Kidney (tissue), 14 donors: Measurements from ENCODE around the gene MARCHF2. TPM values are rescaled to one million over a fixed set of nuclear protein-coding genes. Genes with fewer than 3 reads are reported as not detected.

Experiments
- DNase-seq, 5 donors: peaks; one replicate each; pipeline ENCODE4 v3.0.0-alpha.2; 2013 to 2020
- FAIRE-seq: peaks from 2 replicates; lab custom pipeline; 2012; peaks lifted over from hg19 to GRCh38; lab: Jason Lieb, UNC
- H3K27ac ChIP-seq, 2 donors: one replicate each; pipeline ENCODE4 v1.7.0; 2013; ENCODE audit warnings: low read depth in 2 of 2, low read length in 2 of 2, inconsistent platforms in 1 of 2
- H3K27me3 ChIP-seq: one replicate; pipeline ENCODE4 v1.7.1; 2013; ENCODE audit warnings: low read length, inconsistent platforms; ENCODE audit not compliant: control insufficient read depth, insufficient read depth
- H3K36me3 ChIP-seq, 3 donors: one replicate each; pipeline versions ENCODE4 v1.7.0 to v1.7.1; 2013; ENCODE audit warnings: low read length in 3 of 3, control low read depth in 1 of 3, inconsistent platforms in 1 of 3; ENCODE audit not compliant: insufficient read depth in 3 of 3, control insufficient read depth in 2 of 3
- H3K4me1 ChIP-seq, 3 donors: one replicate each; pipeline versions ENCODE4 v1.7.0 to v1.7.1; 2013; ENCODE audit warnings: low read length in 3 of 3, inconsistent platforms in 1 of 3, low read depth in 1 of 3; ENCODE audit not compliant: control insufficient read depth in 2 of 3, insufficient read depth in 2 of 3
- H3K4me3 ChIP-seq, 3 donors: one replicate each; pipeline versions ENCODE4 v1.7.0 to v1.8.1; 2013; ENCODE audit warnings: low read length in 3 of 3, control low read depth in 1 of 3, inconsistent platforms in 1 of 3
- H3K9ac ChIP-seq, 3 donors: one replicate each; pipeline versions ENCODE4 v1.7.0 to v1.7.1; 2013; ENCODE audit warnings: low read length in 3 of 3, control low read depth in 1 of 3, inconsistent platforms in 1 of 3
- H3K9me3 ChIP-seq, 3 donors: one replicate each; pipeline versions ENCODE4 v1.7.0 to v1.7.1; 2013; ENCODE audit warnings: low read length in 3 of 3, control low read depth in 1 of 3, inconsistent platforms in 1 of 3; ENCODE audit not compliant: control insufficient read depth in 2 of 3, insufficient read depth in 1 of 3
- intact Hi-C: fragments of 100-400 bp; cut with DNase I; formaldehyde crosslinking; loops from one replicate; pipeline ENCODE4 v1.11.1; 2022
- polyA plus RNA-seq: library from polyadenylated mRNA; stranded (reverse); fragments of 350-450 nt; fragmentation: Illumina TruSeq; extraction: RNeasy Lipid Tissue Mini Kit (QIAGEN cat#74804); gene quantifications from one replicate; pipeline ENCODE4 v1.2.3, GENCODE V29; 2014; ENCODE audit warnings: low read depth, low replicate concordance; ENCODE audit not compliant: insufficient read depth
- total RNA-seq: library from RNA; stranded (reverse); fragmentation: NEBNext Ultra II Directional; extraction: Animal tissue kit (Norgen Biotek cat#: 25700); gene quantifications from one replicate; pipeline ENCODE4 v1.2.1, GENCODE V29; 2021
- TF ChIP-seq, protein P1 (sequence below): IDR thresholded peaks from 3 replicates; pipeline ENCODE4 v1.5.1; 2012; ENCODE audit warnings: mild to moderate bottlenecking, moderate library complexity, borderline replicate concordance; ENCODE audit not compliant: insufficient read depth; ENCODE audit errors: extremely low read depth
- donor health status: control.
- donor health status: control.
- donor health status: control.
- donor health status: control.
- donor health status: control.
- donor health status: DM: yes; HTN: yes; CAD: no.
- donor health status: Normal renal cell carcinoma (clear cell type).

The MARCHF2 gene
- total and polyA plus RNA-seq, 2 donors from 2014 or later = 46.5 to 48.4 TPM

DNA sequence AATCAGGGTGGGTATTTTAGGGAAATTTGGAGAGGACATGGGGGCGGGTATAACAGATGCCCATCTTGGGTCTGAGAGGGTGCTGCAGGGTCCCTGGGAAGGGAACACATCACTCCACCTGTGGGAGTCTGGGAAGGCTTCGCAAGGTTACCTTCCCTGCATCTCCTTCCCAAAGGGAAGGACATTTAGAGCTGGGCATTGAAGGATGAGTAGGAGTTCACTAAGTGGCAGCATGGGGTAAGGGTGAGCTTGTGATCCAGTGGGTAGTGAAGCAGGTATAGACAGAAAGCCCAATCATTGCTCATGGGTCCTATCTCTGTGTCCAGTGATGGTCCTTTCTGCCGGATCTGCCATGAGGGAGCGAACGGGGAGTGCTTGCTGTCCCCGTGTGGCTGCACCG, 13.2 kb downstream of the MARCHF2 start:
- Histone ChIP-seq H3K4me1 (peaks cover 0 to 2% (median 0%) of the 10 kb centered on the region in 3 donors), H3K4me3 (no peak overlapping the region), H3K27me3 (no peaks in the 10 kb centered on the region), H3K9ac (no peak overlapping the region), H3K27ac (no peak overlapping the region), H3K9me3 (no peaks in the 10 kb centered on the region), H3K36me3 (no peaks in the 10 kb centered on the region)
- FAIRE-seq = no peak
- TF ChIP-seq, protein P1, sequence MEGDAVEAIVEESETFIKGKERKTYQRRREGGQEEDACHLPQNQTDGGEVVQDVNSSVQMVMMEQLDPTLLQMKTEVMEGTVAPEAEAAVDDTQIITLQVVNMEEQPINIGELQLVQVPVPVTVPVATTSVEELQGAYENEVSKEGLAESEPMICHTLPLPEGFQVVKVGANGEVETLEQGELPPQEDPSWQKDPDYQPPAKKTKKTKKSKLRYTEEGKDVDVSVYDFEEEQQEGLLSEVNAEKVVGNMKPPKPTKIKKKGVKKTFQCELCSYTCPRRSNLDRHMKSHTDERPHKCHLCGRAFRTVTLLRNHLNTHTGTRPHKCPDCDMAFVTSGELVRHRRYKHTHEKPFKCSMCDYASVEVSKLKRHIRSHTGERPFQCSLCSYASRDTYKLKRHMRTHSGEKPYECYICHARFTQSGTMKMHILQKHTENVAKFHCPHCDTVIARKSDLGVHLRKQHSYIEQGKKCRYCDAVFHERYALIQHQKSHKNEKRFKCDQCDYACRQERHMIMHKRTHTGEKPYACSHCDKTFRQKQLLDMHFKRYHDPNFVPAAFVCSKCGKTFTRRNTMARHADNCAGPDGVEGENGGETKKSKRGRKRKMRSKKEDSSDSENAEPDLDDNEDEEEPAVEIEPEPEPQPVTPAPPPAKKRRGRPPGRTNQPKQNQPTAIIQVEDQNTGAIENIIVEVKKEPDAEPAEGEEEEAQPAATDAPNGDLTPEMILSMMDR = no peak
- intact Hi-C loops = no loop called here
- DNase-seq = no peak

DNA sequence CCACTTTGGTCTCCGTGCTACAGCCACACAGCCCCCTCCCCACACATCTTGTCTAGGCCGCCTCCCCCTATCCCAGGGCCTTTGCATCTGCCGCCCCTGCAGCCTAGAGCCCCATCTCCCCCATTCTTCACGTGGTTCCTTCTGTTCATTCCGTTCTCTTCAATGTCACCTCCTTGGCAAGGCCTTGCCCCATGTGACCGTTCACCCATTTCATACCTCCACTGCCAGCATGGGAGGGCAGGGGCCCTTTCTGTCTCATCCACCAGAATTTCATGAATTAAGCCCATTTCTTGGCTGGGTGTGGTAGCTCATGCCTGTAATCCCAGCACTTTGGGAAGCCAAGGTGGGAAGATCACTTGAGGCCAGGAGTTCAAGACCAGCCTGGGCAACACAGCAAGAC, 15.9 kb downstream of the MARCHF2 start:
- Histone ChIP-seq H3K36me3 (no peaks in the 10 kb centered on the region), H3K4me3 (no peak overlapping the region), H3K27ac (no peak overlapping the region), H3K9ac (no peak overlapping the region), H3K27me3 (no peaks in the 10 kb centered on the region), H3K4me1 (peaks cover 0 to 2% (median 0%) of the 10 kb centered on the region in 3 donors), H3K9me3 (no peaks in the 10 kb centered on the region)
- no peak for FAIRE-seq
- intact Hi-C loops = no loop called here
- no peak for DNase-seq
- TF ChIP-seq, protein P1 = no peak

DNA sequence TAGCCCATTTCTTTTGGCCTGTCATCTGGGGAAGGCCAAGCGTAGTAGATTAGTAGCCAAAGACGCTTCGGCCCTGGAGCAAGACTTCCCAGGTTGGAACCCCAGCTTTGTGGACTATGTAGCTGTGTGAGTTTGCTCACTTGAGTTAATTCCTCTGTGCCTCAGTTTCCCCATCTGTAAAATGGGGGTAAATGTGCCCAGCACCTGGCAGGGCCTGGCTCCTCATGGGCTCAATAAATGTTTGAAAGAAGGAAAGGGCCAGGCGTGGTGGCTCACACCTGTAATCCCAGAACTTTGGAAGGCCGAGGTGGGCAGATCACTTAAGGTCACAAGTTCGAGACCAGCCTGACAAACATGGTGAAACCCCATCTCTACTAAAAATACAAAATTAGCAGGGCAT, 16.7 kb downstream of the MARCHF2 start:
- no peak for DNase-seq
- Histone ChIP-seq H3K27ac (no peak overlapping the region), H3K9me3 (no peaks in the 10 kb centered on the region), H3K4me3 (no peak overlapping the region), H3K27me3 (no peaks in the 10 kb centered on the region), H3K4me1 (no peaks in the 10 kb centered on the region), H3K9ac (no peak overlapping the region), H3K36me3 (no peaks in the 10 kb centered on the region)
- TF ChIP-seq, protein P1 = no peak
- intact Hi-C loops = no loop called here
- FAIRE-seq = no peak

DNA sequence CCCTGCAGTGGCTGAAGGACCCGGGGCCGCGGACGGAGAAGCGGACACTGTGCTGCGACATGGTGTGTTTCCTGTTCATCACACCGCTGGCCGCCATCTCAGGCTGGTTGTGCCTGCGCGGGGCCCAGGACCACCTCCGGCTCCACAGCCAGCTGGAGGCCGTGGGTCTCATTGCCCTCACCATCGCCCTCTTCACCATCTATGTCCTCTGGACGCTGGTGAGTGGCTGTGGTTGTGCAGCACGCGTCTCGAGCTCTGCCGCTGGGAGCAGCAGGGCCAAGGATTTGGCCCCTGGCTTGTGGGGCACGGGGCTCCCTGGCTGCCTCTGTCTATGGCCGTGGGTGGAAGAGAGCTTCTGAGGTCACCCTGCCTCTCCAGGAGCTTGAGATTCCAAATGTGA, 17.5 kb downstream of the MARCHF2 start:
- Histone ChIP-seq H3K4me1 (no peaks in the 10 kb centered on the region), H3K4me3 (no peak overlapping the region), H3K9me3 (no peaks in the 10 kb centered on the region), H3K27me3 (no peaks in the 10 kb centered on the region), H3K36me3 (no peaks in the 10 kb centered on the region), H3K27ac (no peak overlapping the region), H3K9ac (no peak overlapping the region)
- intact Hi-C loops = no loop called here
- DNase-seq (no peak), FAIRE-seq (no peak)
- TF ChIP-seq, protein P1 = no peak
